K562 (cell line): ENCODE results near the gene CTAGE1. TPM values are rescaled to one million over a fixed set of nuclear protein-coding genes. Genes with fewer than 3 reads are reported as not detected.

Experiments
- HLTF ChIP-seq: fragments of 450-650 bp; IDR thresholded peaks from 2 replicates; pipeline ENCODE4 v1.6.1; 2016
- MIER1 ChIP-seq: fragments of 450-650 bp; IDR thresholded peaks from 2 replicates; pipeline ENCODE4 v1.6.1; 2016; ENCODE audit warnings: antibody characterized with exemption, mild to moderate bottlenecking, low read depth
- PCBP1 ChIP-seq: fragments of 200-400 bp; formaldehyde crosslinking; IDR thresholded peaks from 2 replicates; pipeline ENCODE4 v1.6.1; 2018; ENCODE audit warnings: mild to moderate bottlenecking, low read depth, low read length; ENCODE audit not compliant: poor library complexity, severe bottlenecking
- PTRF ChIP-seq: fragments of 450-650 bp; IDR thresholded peaks from 2 replicates; pipeline ENCODE4 v1.6.1; 2016; ENCODE audit warnings: mild to moderate bottlenecking, missing genetic modification characterization, missing compliant biosample characterization
- RBM34 ChIP-seq: fragments of 200-400 bp; formaldehyde crosslinking; IDR thresholded peaks from 2 replicates; pipeline ENCODE4 v1.6.1; 2018; ENCODE audit warnings: low read length, borderline replicate concordance; ENCODE audit not compliant: insufficient read depth
- RHOXF2B ChIP-seq: fragments of 250-450 bp; sonication (Bioruptor Pico); conservative IDR thresholded peaks from 2 replicates; pipeline ENCODE4 v1.5.1; 2021
- TBL1XR1 ChIP-seq, 2 experiments: IDR thresholded peaks; 2 replicates each; pipeline ENCODE4 v1.6.1; 2012; ENCODE audit warnings: improper control_type of control experiment in 2 of 2, low read length in 2 of 2, mild to moderate bottlenecking in 1 of 2
- polyA plus RNA-seq, 8 experiments: library from polyadenylated mRNA; depleted of rRNA in 4 of 8; stranded (reverse) in 5 of 8; unstranded in 3 of 8; fragments of >200 nt; fragmentation: Nextera tagmentation in 2 of 8; fragmentation: Illumina TruSeq in 1 of 8; extraction: Ambion mirVana in 2 of 8; extraction: Trizol in 1 of 8; gene quantifications; 2 replicates each; pipeline versions ENCODE4 v1.2.1 to v1.2.3, GENCODE V29; 2011 to 2014; ENCODE audit warnings: inconsistent platforms in 1 of 8, missing spikeins in 1 of 8
- total RNA-seq, 7 experiments: library from RNA; depleted of rRNA in 6 of 7; stranded (reverse); fragments of >200 nt in 6 of 7; fragmentation: Illumina TruSeq in 2 of 7; extraction: Trizol in 2 of 7; gene quantifications; 2 replicates each; pipeline versions ENCODE4 v1.2.1 to v1.2.3, GENCODE V29; 2011 to 2021; ENCODE audit warnings: low replicate concordance in 1 of 7
- TF ChIP-seq, protein P1 (sequence below): fragments of 450-650 bp; IDR thresholded peaks from 2 replicates; pipeline ENCODE4 v1.6.1; 2016; ENCODE audit warnings: mild to moderate bottlenecking
- TF ChIP-seq, protein P2 (sequence below): sonication (generic); formaldehyde crosslinking; IDR thresholded peaks from 2 replicates; pipeline ENCODE4 v1.8.0; 2022; ENCODE audit warnings: mild to moderate bottlenecking, missing genetic modification reagents
- TF ChIP-seq, protein P3 (sequence below): fragments of 250-450 bp; sonication (Bioruptor Pico); IDR thresholded peaks from 2 replicates; pipeline ENCODE4 v1.8.0; 2022; ENCODE audit warnings: inconsistent platforms, mild to moderate bottlenecking, moderate library complexity, borderline replicate concordance
- TF ChIP-seq, protein P4 (sequence below): fragments of 450-650 bp; IDR thresholded peaks from 2 replicates; pipeline ENCODE4 v1.6.1; 2018; ENCODE audit warnings: mild to moderate bottlenecking, low read depth; ENCODE audit not compliant: partially characterized antibody
- TF ChIP-seq, protein P5 (sequence below): fragments of 250-450 bp; sonication (Bioruptor Pico); IDR thresholded peaks from 2 replicates; pipeline ENCODE4 v1.4.0; 2020; ENCODE audit warnings: mild to moderate bottlenecking, moderate library complexity
- TF ChIP-seq, protein P6 (sequence below): sonication (generic); formaldehyde crosslinking; IDR thresholded peaks from 2 replicates; pipeline ENCODE4 v1.8.0; 2022; ENCODE audit warnings: missing genetic modification reagents, mild to moderate bottlenecking, moderate library complexity, borderline replicate concordance

Gene CTAGE1
- total and polyA plus RNA-seq, 9 of the 15 experiments (the other 6 are each of a cell fraction or from before 2014, with no cell fraction given), result not detected

DNA sequence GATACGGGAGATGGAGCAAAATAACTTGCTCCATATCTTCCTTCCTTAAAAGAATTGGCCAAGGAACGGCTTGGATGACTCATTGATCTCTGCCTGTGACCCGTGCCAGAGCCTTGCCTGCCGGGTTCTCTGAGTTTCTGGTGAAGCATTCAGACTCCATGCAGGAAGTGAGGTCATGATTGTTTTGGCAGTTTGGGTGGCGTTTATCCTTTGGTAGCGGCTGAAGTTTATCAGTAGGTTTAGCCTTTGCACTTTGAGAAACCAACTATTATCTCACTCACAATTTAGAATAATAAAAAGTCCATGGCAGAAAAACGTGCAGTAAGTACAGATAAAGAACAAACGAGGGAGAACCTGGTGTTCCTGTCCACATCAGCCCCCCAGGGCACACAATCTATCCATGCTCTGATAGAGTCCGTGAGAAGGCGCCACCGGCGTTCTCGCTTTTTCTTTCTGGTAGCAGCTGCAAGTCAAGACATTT, 15.0 kb upstream of the CTAGE1 start (continued):
- TF ChIP-seq, protein P1, sequence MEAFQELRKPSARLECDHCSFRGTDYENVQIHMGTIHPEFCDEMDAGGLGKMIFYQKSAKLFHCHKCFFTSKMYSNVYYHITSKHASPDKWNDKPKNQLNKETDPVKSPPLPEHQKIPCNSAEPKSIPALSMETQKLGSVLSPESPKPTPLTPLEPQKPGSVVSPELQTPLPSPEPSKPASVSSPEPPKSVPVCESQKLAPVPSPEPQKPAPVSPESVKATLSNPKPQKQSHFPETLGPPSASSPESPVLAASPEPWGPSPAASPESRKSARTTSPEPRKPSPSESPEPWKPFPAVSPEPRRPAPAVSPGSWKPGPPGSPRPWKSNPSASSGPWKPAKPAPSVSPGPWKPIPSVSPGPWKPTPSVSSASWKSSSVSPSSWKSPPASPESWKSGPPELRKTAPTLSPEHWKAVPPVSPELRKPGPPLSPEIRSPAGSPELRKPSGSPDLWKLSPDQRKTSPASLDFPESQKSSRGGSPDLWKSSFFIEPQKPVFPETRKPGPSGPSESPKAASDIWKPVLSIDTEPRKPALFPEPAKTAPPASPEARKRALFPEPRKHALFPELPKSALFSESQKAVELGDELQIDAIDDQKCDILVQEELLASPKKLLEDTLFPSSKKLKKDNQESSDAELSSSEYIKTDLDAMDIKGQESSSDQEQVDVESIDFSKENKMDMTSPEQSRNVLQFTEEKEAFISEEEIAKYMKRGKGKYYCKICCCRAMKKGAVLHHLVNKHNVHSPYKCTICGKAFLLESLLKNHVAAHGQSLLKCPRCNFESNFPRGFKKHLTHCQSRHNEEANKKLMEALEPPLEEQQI, result no peak
- TF ChIP-seq, protein P2, sequence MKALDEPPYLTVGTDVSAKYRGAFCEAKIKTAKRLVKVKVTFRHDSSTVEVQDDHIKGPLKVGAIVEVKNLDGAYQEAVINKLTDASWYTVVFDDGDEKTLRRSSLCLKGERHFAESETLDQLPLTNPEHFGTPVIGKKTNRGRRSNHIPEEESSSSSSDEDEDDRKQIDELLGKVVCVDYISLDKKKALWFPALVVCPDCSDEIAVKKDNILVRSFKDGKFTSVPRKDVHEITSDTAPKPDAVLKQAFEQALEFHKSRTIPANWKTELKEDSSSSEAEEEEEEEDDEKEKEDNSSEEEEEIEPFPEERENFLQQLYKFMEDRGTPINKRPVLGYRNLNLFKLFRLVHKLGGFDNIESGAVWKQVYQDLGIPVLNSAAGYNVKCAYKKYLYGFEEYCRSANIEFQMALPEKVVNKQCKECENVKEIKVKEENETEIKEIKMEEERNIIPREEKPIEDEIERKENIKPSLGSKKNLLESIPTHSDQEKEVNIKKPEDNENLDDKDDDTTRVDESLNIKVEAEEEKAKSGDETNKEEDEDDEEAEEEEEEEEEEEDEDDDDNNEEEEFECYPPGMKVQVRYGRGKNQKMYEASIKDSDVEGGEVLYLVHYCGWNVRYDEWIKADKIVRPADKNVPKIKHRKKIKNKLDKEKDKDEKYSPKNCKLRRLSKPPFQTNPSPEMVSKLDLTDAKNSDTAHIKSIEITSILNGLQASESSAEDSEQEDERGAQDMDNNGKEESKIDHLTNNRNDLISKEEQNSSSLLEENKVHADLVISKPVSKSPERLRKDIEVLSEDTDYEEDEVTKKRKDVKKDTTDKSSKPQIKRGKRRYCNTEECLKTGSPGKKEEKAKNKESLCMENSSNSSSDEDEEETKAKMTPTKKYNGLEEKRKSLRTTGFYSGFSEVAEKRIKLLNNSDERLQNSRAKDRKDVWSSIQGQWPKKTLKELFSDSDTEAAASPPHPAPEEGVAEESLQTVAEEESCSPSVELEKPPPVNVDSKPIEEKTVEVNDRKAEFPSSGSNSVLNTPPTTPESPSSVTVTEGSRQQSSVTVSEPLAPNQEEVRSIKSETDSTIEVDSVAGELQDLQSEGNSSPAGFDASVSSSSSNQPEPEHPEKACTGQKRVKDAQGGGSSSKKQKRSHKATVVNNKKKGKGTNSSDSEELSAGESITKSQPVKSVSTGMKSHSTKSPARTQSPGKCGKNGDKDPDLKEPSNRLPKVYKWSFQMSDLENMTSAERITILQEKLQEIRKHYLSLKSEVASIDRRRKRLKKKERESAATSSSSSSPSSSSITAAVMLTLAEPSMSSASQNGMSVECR, result no peak
- no peak for TF ChIP-seq RBM34
- TF ChIP-seq HLTF, result no peak
- TF ChIP-seq, protein P3, sequence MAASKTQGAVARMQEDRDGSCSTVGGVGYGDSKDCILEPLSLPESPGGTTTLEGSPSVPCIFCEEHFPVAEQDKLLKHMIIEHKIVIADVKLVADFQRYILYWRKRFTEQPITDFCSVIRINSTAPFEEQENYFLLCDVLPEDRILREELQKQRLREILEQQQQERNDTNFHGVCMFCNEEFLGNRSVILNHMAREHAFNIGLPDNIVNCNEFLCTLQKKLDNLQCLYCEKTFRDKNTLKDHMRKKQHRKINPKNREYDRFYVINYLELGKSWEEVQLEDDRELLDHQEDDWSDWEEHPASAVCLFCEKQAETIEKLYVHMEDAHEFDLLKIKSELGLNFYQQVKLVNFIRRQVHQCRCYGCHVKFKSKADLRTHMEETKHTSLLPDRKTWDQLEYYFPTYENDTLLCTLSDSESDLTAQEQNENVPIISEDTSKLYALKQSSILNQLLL (CRISPR knock-in tag), result no peak
- TF ChIP-seq, protein P4, sequence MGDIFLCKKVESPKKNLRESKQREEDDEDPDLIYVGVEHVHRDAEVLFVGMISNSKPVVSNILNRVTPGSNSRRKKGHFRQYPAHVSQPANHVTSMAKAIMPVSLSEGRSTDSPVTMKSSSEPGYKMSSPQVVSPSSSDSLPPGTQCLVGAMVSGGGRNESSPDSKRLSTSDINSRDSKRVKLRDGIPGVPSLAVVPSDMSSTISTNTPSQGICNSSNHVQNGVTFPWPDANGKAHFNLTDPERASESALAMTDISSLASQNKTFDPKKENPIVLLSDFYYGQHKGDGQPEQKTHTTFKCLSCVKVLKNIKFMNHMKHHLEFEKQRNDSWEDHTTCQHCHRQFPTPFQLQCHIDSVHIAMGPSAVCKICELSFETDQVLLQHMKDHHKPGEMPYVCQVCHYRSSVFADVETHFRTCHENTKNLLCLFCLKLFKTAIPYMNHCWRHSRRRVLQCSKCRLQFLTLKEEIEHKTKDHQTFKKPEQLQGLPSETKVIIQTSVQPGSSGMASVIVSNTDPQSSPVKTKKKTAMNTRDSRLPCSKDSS, result no peak
- TF ChIP-seq, protein P5, sequence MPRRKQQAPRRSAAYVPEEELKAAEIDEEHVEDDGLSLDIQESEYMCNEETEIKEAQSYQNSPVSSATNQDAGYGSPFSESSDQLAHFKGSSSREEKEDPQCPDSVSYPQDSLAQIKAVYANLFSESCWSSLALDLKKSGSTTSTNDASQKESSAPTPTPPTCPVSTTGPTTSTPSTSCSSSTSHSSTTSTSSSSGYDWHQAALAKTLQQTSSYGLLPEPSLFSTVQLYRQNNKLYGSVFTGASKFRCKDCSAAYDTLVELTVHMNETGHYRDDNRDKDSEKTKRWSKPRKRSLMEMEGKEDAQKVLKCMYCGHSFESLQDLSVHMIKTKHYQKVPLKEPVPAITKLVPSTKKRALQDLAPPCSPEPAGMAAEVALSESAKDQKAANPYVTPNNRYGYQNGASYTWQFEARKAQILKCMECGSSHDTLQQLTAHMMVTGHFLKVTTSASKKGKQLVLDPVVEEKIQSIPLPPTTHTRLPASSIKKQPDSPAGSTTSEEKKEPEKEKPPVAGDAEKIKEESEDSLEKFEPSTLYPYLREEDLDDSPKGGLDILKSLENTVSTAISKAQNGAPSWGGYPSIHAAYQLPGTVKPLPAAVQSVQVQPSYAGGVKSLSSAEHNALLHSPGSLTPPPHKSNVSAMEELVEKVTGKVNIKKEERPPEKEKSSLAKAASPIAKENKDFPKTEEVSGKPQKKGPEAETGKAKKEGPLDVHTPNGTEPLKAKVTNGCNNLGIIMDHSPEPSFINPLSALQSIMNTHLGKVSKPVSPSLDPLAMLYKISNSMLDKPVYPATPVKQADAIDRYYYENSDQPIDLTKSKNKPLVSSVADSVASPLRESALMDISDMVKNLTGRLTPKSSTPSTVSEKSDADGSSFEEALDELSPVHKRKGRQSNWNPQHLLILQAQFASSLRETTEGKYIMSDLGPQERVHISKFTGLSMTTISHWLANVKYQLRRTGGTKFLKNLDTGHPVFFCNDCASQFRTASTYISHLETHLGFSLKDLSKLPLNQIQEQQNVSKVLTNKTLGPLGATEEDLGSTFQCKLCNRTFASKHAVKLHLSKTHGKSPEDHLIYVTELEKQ (CRISPR knock-in tag), result no peak
- TF ChIP-seq PCBP1, result no peak
- TF ChIP-seq, protein P6, sequence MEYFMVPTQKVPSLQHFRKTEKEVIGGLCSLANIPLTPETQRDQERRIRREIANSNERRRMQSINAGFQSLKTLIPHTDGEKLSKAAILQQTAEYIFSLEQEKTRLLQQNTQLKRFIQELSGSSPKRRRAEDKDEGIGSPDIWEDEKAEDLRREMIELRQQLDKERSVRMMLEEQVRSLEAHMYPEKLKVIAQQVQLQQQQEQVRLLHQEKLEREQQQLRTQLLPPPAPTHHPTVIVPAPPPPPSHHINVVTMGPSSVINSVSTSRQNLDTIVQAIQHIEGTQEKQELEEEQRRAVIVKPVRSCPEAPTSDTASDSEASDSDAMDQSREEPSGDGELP (CRISPR knock-in tag), result no peak
- TF ChIP-seq RHOXF2B (CRISPR knock-in tag), result no peak
- TF ChIP-seq MIER1, result no peak
- no peak for TF ChIP-seq TBL1XR1 (IDR thresholded peaks at IDR 0.05; ENCODE audit: low read length in 2 of 2)
- no peak for TF ChIP-seq PTRF (tag)
